GM18868 (cell line): ENCODE results near the gene PLPP7.

ENCODE experiments used
- ATAC-seq: cut with Tn5 transposase; IDR thresholded peaks from one replicate; pipeline ENCODE4 v1.9.1; 2021; ENCODE audit warnings: mild to moderate bottlenecking, moderate library complexity; ENCODE audit not compliant: unreplicated experiment

Gene PLPP7

DNA sequence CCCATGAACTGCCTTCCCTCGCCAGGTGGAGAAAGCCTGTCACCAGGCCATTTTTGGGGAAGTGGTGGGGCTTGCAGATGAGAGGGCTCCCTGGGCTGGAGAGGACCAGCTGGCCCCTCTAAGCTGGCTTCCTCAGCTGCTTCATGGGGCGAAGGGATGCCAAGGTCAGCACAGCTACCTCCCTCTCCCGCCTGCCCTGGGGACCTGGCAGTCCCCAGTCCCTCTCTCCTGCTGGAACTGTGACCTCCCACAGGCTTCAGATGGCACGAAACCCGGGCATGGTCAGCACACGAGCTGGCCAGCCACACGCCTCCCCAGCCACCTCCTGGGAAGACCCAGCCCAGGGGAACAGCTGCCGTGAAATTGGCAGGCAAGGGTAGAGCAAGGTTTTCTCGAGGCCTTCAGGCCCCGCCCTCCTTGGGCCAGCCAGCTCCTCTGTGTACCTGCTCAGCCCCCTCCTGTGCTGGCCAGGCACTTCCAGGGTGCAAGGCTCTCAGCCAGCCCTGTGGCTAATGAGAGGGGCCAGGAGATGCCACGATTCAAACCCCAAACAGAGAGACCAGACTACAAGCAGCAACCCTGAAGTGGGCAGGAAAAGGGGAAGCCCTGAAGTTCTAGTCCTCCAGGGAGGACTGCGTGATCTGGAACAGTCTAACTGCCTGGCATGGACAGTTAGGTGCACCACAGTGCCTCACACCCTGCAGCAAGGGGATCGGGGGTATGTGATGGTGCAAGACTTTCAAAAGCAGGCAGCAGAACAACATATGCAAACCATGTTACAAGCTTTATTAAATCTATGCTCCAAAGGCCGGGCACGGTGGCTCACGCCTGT is 12.9 kb downstream of the PLPP7 start:
- ATAC-seq = no peak

DNA sequence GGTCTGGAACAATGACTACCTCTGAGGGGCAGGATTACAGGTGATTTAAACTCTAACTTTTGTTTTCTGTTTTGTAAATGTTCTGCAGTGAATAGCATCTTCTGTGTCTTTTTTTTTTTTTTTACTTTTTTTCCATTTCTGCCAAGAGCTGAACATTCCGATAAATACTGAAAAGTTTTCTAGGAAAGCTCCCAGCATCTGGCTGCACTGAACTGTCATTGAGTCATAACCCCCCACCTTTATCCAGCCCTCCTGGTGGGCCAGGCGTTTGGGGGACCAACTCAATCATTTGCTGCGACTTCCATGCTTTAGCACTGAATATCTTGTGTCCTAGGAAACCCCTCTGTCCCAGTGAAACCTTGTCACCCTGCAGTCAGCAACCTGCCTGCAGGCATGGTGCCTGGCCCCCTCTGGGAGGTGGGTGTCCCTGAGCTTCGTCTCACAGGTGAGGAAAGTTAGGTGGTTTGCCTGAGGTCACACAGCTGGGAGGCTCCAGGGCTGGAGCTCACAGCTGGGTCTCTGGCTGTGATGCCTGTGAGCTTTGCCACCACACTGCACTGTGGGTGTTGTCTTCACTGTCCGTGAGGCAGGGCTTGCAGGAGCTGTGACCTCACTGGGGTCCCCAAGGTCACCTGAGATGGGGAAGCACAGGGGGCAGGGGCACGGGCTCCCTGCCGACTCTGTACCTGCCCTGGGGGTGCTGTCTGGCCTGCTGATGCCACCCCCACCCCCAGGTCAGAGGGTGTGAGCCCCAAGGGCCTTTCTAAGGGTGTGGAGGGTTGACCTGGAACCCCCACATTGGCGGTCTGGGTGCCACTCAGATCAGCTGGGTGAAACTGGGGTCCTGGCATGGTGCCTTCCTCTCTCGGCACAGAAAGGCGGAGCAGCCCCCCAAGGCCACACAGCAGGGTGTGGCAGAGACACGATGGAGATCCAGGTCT is 14.1 kb downstream of the PLPP7 start:
- no peak for ATAC-seq

DNA sequence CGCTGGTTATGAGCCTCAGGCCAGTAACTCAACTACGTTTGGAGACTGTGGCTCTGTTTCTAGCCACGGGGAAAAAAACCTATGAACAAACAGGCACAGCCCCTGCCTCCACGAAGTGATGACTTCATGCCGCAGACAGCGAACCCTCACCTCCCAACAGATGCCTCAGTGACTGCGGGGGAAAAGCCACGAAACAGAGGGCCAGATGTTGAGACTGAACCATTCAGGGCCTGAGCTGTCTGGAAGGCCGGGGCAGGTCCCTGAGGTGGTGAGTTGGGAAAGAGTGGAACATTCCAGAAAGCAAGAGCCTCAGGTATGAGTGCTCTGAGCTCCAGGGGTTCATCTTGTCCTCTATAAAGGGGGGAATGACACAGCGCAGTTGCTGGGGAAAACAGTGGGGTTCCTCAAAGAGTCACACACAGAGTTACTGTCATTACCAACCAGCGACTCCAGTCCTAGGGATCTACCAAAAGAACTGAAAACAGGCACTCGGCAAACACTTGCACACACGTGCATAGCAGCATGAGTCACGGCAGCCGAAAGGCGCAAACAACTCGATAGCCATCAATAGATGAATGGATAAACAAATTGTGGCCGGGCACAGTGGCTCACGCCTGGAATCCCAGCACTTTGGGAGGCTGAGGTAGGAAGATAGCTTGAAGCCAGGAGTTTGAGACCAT is 15.3 kb downstream of the PLPP7 start:
- no peak for ATAC-seq

DNA sequence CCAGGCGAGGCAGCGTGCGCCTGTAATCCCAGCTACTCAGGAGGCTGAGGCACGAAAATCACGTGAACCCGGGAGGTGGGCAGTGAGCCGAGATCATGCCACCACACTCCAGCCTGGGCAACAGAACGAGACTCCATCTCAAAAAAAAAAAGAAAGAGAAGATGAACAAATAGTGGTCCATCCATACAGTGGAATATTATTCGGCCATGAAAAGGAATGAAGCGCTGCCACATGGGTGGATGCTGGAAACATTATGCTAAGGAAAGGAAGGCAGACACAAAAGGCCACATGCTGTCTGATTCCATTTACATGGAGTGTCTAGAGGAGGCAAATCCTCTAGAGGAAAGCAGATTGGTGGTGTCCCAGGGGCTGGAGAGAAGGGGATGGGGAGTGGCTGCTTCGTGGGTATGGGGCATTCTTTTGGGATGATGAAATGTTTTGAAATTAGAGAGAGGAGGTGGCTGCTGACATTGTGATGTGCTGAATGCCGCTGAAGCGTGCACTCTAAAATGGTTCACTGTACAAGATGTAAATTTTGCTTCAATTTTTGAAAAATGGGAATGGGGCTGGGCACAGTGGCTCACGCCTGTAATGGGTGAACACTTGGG is 17.0 kb downstream of the PLPP7 start:
- ATAC-seq = no peak

DNA sequence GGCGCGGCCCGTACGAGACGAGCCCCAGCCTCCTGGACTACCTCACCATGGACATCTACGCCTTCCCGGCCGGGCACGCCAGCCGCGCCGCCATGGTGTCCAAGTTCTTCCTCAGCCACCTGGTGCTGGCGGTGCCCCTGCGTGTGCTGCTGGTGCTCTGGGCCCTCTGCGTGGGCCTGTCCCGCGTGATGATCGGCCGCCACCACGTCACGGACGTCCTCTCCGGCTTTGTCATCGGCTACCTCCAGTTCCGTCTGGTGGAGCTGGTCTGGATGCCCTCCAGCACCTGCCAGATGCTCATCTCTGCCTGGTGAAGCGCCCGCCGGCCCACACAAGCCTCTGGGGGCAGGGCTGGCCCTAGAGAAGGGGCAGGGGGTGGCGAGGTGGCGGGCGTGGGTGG is 18.5 kb downstream of the PLPP7 start:
- ATAC-seq = no peak

DNA sequence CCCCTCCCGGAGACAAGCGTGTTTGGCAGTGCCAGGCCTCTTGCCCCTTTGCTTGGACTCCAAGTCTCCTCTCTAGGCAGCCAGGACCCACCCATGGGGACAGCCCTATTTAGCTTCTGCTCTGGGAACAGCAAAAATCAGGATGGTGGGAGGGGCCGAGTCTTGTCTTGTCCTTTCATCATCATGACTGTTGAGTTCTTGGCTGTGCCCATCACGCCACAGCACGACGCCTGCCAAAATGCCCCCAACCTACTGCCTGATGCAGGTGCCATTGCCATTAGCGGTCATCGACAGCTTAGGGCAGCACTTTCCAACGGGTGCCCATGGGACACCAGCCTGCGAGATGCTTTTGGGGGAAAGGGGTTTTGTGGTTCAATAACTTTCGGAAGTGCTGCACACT is 18.9 kb downstream of the PLPP7 start:
- ATAC-seq = no peak

DNA sequence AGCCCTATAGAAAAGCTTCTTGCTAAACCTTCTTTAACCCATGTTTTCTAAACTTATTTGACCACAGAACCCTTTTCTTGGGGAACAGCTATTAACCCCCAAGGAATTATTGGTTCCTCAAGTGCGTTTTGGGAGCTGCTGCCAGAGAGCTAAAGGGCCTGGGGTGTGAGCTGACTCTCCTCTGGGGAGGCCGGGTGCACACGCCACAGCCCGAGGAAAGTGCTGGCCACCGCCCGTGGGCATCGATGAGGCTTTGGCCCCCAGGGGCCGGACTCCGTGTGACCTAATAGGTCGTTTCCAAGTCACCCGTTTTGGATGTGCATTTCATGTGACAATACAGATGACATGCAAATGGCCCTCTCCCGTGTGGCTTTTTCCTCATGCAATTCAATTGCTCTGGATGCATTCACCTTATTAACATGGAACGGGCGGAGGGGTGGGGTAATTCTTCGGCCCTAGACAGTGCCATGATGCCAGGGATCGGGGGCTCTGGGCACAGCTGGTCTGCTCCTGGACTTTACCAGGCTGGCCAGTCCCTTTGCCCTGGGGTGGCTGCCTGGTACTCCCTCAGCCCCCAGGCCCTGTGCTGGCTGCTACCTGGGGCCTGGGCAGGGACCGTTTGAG is 19.5 kb downstream of the PLPP7 start:
- ATAC-seq = no peak

DNA sequence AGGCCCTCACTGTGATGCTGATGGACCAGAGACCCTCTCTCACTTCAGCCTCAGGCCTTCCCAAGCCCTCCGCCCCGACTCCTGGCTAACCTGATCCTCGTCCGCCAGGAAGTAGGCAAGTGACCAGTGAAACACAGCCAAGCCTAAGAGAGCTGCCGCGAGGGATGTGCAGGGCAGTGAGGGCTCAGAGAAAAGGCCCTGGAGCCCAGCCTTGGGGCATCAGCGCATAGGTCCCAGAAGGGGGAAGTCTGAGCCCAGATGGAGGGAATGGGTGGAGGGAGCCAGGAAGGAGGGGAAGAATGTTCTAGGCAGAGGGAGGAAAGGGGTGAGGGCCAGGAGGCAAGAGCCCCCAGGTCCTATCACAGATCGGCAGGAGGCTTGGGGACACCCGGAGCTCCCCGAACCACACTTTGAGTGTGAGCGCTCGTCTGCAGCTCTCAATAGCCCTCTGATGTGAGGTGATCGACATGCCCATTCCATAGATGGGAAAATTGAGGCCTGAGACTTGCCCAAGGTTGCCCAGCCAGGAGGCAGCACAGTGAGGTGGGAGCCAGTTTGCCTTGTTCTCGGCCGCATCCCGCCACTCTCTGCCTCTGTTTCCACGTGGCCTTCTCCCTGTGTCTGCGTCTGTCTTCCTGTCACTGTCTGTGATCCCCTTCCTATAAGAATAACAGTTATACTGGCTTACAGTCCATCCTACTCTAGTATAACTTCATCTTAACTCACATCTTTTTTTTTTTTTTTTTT is 20.2 kb downstream of the PLPP7 start:
- no peak for ATAC-seq

DNA sequence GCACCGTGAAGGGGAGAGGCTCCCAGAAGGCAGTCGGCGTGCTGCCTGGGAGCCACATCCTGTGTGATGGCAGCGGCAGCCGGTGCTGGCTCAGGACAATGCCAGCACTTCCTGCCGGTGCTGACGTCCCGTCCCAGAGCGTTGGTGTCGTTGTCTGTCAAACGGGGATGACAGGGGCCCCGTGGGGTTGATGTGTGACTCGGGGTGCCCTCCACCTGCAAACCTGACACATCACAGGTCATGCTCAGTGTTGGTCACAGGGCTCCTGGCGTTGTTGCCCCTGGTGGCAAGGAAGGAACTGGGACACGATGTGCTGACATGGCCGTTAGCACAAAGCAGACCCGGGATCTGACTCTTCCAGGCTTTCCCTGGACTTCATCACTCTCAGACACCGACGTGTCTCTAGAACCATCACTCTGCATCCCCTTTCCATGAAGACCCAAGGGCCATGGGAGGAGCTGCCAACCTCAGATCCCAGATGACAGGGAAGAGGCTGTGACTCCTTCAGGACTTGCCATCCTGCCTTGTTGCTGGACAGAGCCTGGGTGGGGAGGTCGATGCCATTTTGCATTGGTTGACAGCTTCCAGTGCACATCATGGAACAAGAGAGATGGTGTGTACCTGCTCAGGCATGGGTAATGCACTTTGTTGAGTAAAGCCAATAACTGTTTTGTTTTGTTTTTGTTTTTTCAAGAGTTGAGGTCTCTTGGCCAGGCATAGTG is 21.5 kb downstream of the PLPP7 start:
- no peak for ATAC-seq

DNA sequence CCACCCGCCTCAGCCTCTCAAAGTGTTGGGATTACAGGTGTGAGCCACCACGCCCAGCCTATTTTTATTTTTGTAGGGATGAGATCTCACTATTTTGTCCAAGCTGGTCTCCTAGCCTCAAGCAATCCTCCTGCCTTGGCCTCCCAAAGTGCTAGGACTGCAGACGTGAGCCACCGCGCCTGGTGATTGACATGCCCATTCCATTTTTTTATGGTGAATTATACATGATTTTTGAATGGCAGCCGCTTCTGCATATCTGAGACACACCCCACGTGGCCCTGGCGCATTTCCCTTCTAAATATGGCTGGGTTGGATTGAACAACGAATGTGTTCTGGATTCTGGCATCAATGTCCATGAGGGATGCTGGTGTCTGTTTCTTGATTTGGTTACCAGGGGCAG is 22.7 kb downstream of the PLPP7 start:
- no peak for ATAC-seq

DNA sequence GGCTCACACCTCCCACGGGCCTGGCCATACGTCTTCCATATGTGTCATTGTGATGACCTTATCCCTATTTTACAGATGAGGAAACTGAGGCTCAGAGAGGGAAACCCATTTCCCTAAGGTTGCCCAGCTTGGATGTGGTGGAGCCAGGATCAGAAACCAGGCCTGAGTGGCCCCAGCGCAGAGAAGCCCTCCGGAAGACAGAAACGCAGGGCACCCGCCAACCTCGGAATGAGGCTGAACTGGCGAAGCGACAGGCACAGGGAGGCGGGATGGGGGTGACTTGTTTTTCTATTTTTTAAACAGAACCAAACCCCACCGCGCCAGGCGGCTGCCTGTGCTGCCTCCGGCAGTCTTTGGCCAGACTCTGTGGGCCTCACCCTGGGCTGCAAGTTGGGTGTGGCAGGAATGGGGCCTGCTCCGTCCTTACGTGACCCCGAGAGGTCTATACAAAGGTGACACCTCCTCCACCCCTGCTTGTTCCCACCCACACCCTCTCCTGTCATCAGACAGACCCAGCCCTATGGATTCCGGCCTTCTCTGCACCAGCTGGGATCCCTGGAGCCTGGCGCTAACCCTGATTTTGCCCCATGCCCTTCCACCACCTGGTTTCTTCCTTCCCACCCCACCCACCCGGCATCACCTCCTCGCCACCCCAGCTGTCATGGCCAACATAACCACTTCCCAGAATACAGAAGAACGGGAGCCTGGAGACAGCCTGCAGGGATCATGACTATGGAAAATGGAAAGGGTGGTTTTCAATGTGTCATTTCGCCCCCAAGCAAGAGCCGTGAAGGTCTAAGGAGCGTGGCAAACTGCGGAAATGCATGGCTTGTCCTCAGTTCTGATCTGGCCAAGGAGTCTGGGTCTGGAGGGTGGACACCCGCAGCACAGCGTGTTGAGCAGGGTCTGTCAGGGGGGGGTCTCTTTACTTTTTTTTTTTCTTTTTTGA is 23.6 kb downstream of the PLPP7 start:
- no peak for ATAC-seq

DNA sequence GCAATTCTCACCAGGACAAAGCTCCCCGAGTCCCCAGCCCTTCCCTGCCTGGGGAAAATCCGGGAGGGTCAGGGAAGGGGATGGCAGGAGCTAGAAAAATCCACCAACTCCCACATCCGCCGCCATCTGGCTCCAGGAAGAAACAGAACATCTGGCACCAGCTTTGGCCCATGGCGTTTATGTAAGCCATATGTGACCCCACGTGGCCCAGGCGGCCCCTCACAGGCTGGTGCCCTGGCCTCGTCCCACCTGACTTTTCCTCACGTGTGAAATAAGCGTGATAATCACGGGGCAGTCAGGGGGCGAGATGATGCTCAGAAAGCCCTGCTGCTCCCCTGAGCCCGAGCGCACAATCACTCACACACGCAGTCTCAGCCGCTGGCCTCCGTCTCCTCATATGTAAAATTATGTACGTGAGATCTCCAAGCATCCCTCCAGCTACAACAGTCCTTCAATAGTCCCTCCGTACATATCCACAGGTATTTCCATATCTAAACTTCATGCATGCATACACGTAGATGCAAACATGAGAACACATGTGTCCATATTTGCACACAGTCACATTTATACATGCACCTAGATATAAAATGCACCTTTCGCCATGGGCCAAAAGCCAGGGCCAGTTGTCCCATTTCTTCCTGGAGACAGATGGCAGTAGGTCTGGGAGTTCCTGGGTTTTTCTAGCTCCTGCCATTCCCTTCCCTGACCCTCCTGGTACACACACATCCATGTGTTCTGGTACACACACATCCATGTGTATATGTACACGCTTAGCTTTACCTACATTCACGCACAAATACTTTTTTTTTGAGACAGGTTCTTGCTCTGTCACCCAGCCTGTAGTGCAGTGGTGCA is 28.9 kb downstream of the PLPP7 start:
- ATAC-seq = no peak

DNA sequence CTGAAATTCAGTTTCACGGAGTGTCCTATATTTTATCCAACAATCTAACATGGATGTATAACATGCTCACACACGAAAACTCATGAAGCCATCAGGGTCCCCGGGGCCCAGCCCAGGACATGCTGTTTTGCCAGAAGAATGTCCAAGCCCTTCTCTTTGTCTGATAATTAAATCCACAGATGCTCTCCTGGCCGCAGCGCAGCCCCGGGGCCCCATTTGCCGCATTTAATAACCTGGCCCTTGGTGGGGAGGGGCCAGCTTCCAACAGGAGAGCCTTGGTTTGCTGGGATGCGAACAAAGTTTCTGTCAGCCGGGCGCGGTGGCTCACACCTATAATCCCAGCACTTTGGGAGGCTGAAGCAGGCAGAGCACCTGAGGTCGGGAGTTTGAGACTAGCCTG is 30.0 kb downstream of the PLPP7 start:
- no peak for ATAC-seq

DNA sequence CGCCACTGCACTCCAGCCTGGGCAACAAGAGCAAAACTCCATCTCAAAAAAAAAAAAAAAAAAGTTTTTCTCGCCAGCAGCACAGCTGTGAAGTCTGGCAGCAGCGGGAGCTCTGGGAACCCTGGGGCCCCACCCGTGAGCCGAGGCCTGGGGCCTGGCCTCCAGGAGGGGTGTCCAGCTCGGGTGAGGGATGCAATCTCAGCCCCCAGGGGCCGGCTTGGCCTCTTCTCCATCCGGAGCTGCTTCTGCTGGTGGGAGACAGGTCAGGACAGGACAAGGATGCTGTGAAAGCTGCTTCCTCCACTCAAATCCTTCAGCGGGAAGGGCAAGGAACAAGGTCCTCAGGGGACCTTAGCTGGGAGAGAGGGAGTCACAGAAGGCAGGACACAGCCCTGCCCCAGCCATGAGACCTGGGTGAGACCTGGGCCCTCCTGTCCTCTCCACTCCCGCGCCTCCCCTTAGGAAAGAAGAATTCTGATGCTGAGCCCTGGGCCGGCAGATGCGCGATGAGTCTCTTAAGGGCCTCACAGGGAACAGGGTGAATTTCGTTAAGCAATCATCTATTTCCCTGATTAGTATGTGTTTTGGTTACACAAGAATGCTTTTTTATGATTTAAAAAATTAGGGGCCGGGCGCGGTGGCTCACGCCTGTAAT is 30.6 kb downstream of the PLPP7 start:
- ATAC-seq = no peak

DNA sequence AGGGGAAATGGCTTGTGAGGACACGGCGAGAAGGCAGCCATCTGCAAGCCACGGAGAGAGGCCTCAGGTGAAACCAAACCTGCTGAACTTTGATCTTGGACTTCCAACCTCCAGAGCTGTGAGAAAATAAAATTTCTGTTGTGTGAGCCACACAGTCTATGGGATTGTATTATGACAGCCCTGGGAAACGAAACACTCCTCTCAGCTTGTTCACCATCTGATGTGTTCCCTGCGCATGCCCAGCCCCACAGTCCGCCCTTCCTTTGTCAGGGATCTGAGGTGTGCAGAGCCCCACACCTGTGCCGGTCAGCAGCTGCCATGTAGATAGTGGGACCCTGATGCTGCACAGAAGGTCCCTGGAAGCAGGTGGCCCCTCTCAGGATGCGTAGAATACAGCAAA is 34.1 kb downstream of the PLPP7 start:
- no peak for ATAC-seq
